H9 (cell line): ENCODE measurements around the gene LAMA5. TPM values are rescaled to one million over a fixed set of nuclear protein-coding genes. Genes with fewer than 3 reads are reported as not detected.

Experiments
- DNase-seq: peaks from one replicate; pipeline ENCODE4 v3.0.0-alpha.2; 2017
- H2AFZ ChIP-seq: one replicate; pipeline ENCODE4 v1.6.1; 2013; ENCODE audit warnings: mild to moderate bottlenecking, low read length, control low read depth, moderate library complexity
- H2AK5ac ChIP-seq: 2 replicates; pipeline ENCODE4 v1.6.1; 2013; ENCODE audit warnings: low read length, control low read depth, mixed read lengths; ENCODE audit not compliant: insufficient read length
- H2BK120ac ChIP-seq: one replicate; pipeline ENCODE4 v1.6.1; 2013; ENCODE audit warnings: low read depth, mild to moderate bottlenecking, low read length, control low read depth, inconsistent platforms; ENCODE audit not compliant: poor library complexity, severe bottlenecking
- H2BK12ac ChIP-seq: 2 replicates; pipeline ENCODE4 v1.6.1; 2013; ENCODE audit warnings: low read length, control low read depth, mixed read lengths, low read depth; ENCODE audit not compliant: insufficient read length
- H2BK15ac ChIP-seq: 2 replicates; pipeline ENCODE4 v1.6.1; 2013; ENCODE audit warnings: low read depth, low read length, control low read depth
- H2BK20ac ChIP-seq: one replicate; pipeline ENCODE4 v1.6.1; 2013; ENCODE audit warnings: low read depth, mild to moderate bottlenecking, low read length, control low read depth, inconsistent platforms; ENCODE audit not compliant: poor library complexity, severe bottlenecking
- H2BK5ac ChIP-seq: 2 replicates; pipeline ENCODE4 v1.6.1; 2013; ENCODE audit warnings: low read length, control low read depth, mixed read lengths; ENCODE audit not compliant: insufficient read length
- H3K14ac ChIP-seq: 2 replicates; pipeline ENCODE4 v1.6.1; 2013; ENCODE audit warnings: low read length, control low read depth; ENCODE audit not compliant: insufficient read depth
- H3K18ac ChIP-seq: 2 replicates; pipeline ENCODE4 v1.6.1; 2013; ENCODE audit warnings: low read depth, mild to moderate bottlenecking, mixed read lengths, low read length, control low read depth; ENCODE audit not compliant: insufficient read length
- H3K23ac ChIP-seq: 2 replicates; pipeline ENCODE4 v1.6.1; 2013; ENCODE audit warnings: low read length, control low read depth, mixed read lengths, low read depth; ENCODE audit not compliant: insufficient read length
- H3K23me2 ChIP-seq: 2 replicates; pipeline ENCODE4 v1.6.1; 2013; ENCODE audit warnings: low read depth, mild to moderate bottlenecking, mixed read lengths, low read length, control low read depth; ENCODE audit not compliant: insufficient read length, poor library complexity, severe bottlenecking
- H3K27ac ChIP-seq: 2 replicates; pipeline ENCODE4 v1.5.1; 2013; ENCODE audit warnings: low read length, control low read depth, mixed read lengths, low read depth; ENCODE audit not compliant: insufficient read length
- H3K27me3 ChIP-seq: 2 replicates; pipeline ENCODE4 v1.6.1; 2013; ENCODE audit warnings: low read length, control low read depth, inconsistent platforms; ENCODE audit not compliant: insufficient read depth
- H3K4ac ChIP-seq: 2 replicates; pipeline ENCODE4 v1.6.1; 2013; ENCODE audit warnings: low read depth, mild to moderate bottlenecking, control low read depth, inconsistent platforms, low read length, moderate library complexity
- H3K4me1 ChIP-seq: 2 replicates; pipeline ENCODE4 v1.6.1; 2013; ENCODE audit warnings: low read length, control low read depth, inconsistent platforms; ENCODE audit not compliant: insufficient read depth
- H3K4me2 ChIP-seq: 2 replicates; pipeline ENCODE4 v1.6.1; 2013; ENCODE audit warnings: low read length, control low read depth, mixed read lengths; ENCODE audit not compliant: insufficient read length, insufficient read depth
- H3K56ac ChIP-seq: 2 replicates; pipeline ENCODE4 v1.6.1; 2013; ENCODE audit warnings: low read depth, mild to moderate bottlenecking, mixed read lengths, low read length, control low read depth; ENCODE audit not compliant: insufficient read length
- H3K79me1 ChIP-seq: 2 replicates; pipeline ENCODE4 v1.6.1; 2013; ENCODE audit warnings: low read depth, mild to moderate bottlenecking, moderate library complexity, low read length, control low read depth, inconsistent platforms; ENCODE audit not compliant: insufficient read depth, poor library complexity, severe bottlenecking
- H3K79me2 ChIP-seq: 2 replicates; pipeline ENCODE4 v1.6.1; 2013; ENCODE audit warnings: low read length, control low read depth, inconsistent platforms; ENCODE audit not compliant: insufficient read depth
- H3K9ac ChIP-seq: 2 replicates; pipeline ENCODE4 v1.6.1; 2013; ENCODE audit warnings: low read length, control low read depth, mixed read lengths; ENCODE audit not compliant: insufficient read length; ENCODE audit errors: extremely low read depth
- H3K9me3 ChIP-seq: one replicate; pipeline ENCODE4 v1.6.1; 2013; ENCODE audit warnings: low read depth, low read length, inconsistent platforms; ENCODE audit not compliant: control insufficient read depth
- H3T11ph ChIP-seq: one replicate; pipeline ENCODE4 v1.6.1; 2013; ENCODE audit warnings: mild to moderate bottlenecking, low read length, control low read depth, inconsistent platforms
- H4K20me1 ChIP-seq: one replicate; pipeline ENCODE4 v1.6.1; 2013; ENCODE audit not compliant: control insufficient read depth, insufficient read length, insufficient read depth
- H4K5ac ChIP-seq: 2 replicates; pipeline ENCODE4 v1.6.1; 2013; ENCODE audit warnings: low read depth, mild to moderate bottlenecking, mixed read lengths, low read length, control low read depth; ENCODE audit not compliant: insufficient read length
- H4K8ac ChIP-seq: replicated peaks from 2 replicates; pipeline ENCODE4 v1.6.1; 2013; ENCODE audit warnings: low read length, control low read depth, mixed read lengths, low read depth; ENCODE audit not compliant: insufficient read length
- H4K91ac ChIP-seq: 2 replicates; pipeline ENCODE4 v1.6.1; 2013; ENCODE audit warnings: low read depth, mild to moderate bottlenecking, moderate library complexity, mixed read lengths, low read length, control low read depth; ENCODE audit not compliant: insufficient read length
- H3K27ac Mint-ChIP-seq, 3 experiments: 2 replicates in 2 of 3; 3 replicates in 1 of 3; pipeline ENCODE4 v1.8.0; 2020 to 2021; ENCODE audit warnings: mixed read lengths in 3 of 3, mild to moderate bottlenecking in 1 of 3, moderate library complexity in 1 of 3
- H3K27me3 Mint-ChIP-seq: 2 replicates; pipeline ENCODE4 v1.8.0; 2021; ENCODE audit warnings: low read depth, mild to moderate bottlenecking, moderate library complexity, mixed read lengths
- H3K36me3 Mint-ChIP-seq, 3 experiments: 2 replicates in 2 of 3; 3 replicates in 1 of 3; pipeline ENCODE4 v1.8.0; 2020 to 2021; ENCODE audit warnings: low read depth in 3 of 3, mixed read lengths in 3 of 3; ENCODE audit not compliant: insufficient read depth in 1 of 3
- H3K4me1 Mint-ChIP-seq, 2 experiments: 2 replicates each; pipeline ENCODE4 v1.8.0; 2020; ENCODE audit warnings: mixed read lengths in 2 of 2
- H3K4me3 Mint-ChIP-seq, 2 experiments: 2 replicates in 1 of 2; 3 replicates in 1 of 2; pipeline ENCODE4 v1.8.0; 2020 to 2021; ENCODE audit warnings: mild to moderate bottlenecking in 2 of 2, mixed read lengths in 2 of 2, moderate library complexity in 1 of 2
- H3K9me3 Mint-ChIP-seq, 2 experiments: 2 replicates in 1 of 2; 3 replicates in 1 of 2; pipeline ENCODE4 v1.8.0; 2020; ENCODE audit warnings: mild to moderate bottlenecking in 2 of 2, mixed read lengths in 2 of 2, moderate library complexity in 1 of 2
- WGBS: extraction: QIAGEN DNeasy Blood & Tissue Kit; methylation state at CpG from one replicate; pipeline ENCODE4 v1.1.7; 2013; ENCODE audit warnings: missing lambda C conversion rate, low lambda C conversion rate, mixed read lengths; ENCODE audit not compliant: insufficient read length; ENCODE audit errors: extremely low coverage; 5-methylcytosine and 5-hydroxymethylcytosine counted together
- total RNA-seq: library from RNA; stranded (reverse); gene quantifications from 2 replicates; pipeline ENCODE4 v1.2.1, GENCODE V29; 2021
- TF ChIP-seq, protein P1 (sequence below): fragments of 200-600 bp; sonication (generic); conservative IDR thresholded peaks from 3 replicates; pipeline ENCODE4 v1.8.0; 2021; ENCODE audit warnings: antibody characterized with exemption, mild to moderate bottlenecking

Gene LAMA5
- total RNA-seq, 1 experiment from 2014 or later: 200 TPM

DNA sequence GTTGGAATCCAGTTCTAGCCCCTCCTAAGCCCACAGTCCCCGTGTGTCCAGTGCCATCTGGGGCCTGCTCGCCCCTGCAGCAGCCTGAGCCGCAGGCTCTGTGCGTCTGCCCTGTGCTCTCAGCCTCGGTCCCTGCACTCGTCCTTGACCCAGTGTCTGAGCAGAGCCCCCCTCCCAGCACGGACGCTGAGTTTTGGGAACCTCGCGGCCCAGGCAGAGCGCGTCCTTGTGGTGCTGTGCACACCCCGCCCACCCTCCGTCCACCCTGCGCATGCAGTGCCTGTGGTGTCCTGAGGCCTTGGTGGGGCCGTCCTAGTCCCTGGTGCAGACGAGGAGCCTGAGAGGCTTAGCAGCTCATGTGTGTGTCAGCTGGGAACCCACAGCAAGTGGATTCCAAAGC lies 97.2 kb downstream of the LAMA5 start:
- H3K4ac ChIP-seq: no peak overlapping the region
- Mint-ChIP-seq H3K36me3 (peaks cover 26 to 50% (median 50%) of the 10 kb centered on the region in 3 experiments), H3K4me1 (no peaks in the 10 kb centered on the region), H3K27me3 (no peaks in the 10 kb centered on the region; the same call in 1 of the 2 replicates), H3K4me3 (no peak overlapping the region), H3K27ac (peak overlapping the region in 1 of 3 experiments; percentile 18; a peak in 3 of 7 replicates), H3K9me3 (peaks cover 3 to 9% of the 10 kb centered on the region in 2 experiments; a peak in 4 of 5 replicates)
- H4K5ac ChIP-seq: no peak overlapping the region
- H3K27me3 ChIP-seq: no peaks in the 10 kb centered on the region
- no peak overlapping the region for H3K4me2 ChIP-seq
- H3K9ac ChIP-seq: no peak overlapping the region
- H2AFZ ChIP-seq: no peak overlapping the region
- H2BK120ac ChIP-seq: no peak overlapping the region
- peaks cover 5% of the 10 kb centered on the region for H4K20me1 ChIP-seq
- no peaks in the 10 kb centered on the region for H3K4me1 ChIP-seq
- no peak overlapping the region for H3K18ac ChIP-seq
- no peak overlapping the region for H2BK12ac ChIP-seq
- no peak for DNase-seq
- no peak overlapping the region for H2BK20ac ChIP-seq
- no CpG with 5 or more reads among the region's 17 CpGs for WGBS
- no peaks in the 10 kb centered on the region for H3K79me1 ChIP-seq
- H4K91ac ChIP-seq: no peak overlapping the region
- H2AK5ac ChIP-seq: no peak overlapping the region
- H2BK5ac ChIP-seq: no peak overlapping the region
- H3K9me3 ChIP-seq: no peaks in the 10 kb centered on the region
- H3K14ac ChIP-seq: no peak overlapping the region
- H3T11ph ChIP-seq: no peak overlapping the region
- no peak overlapping the region for H4K8ac ChIP-seq
- H3K23me2 ChIP-seq: no peaks in the 10 kb centered on the region
- no peaks in the 10 kb centered on the region for H3K79me2 ChIP-seq
- no peak overlapping the region for H3K23ac ChIP-seq
- no peak overlapping the region for H3K56ac ChIP-seq
- H3K27ac ChIP-seq: no peak overlapping the region
- TF ChIP-seq, protein P1, sequence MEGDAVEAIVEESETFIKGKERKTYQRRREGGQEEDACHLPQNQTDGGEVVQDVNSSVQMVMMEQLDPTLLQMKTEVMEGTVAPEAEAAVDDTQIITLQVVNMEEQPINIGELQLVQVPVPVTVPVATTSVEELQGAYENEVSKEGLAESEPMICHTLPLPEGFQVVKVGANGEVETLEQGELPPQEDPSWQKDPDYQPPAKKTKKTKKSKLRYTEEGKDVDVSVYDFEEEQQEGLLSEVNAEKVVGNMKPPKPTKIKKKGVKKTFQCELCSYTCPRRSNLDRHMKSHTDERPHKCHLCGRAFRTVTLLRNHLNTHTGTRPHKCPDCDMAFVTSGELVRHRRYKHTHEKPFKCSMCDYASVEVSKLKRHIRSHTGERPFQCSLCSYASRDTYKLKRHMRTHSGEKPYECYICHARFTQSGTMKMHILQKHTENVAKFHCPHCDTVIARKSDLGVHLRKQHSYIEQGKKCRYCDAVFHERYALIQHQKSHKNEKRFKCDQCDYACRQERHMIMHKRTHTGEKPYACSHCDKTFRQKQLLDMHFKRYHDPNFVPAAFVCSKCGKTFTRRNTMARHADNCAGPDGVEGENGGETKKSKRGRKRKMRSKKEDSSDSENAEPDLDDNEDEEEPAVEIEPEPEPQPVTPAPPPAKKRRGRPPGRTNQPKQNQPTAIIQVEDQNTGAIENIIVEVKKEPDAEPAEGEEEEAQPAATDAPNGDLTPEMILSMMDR: no peak
- no peak overlapping the region for H2BK15ac ChIP-seq
